Kidney (tissue), 14 donors: ENCODE measurements around the gene POLDIP3. TPM values are rescaled to one million over a fixed set of nuclear protein-coding genes. Genes with fewer than 3 reads are reported as not detected.

ENCODE experiments used
- DNase-seq, 5 donors: peaks; one replicate each; pipeline ENCODE4 v3.0.0-alpha.2; 2013 to 2020
- FAIRE-seq: peaks from 2 replicates; lab custom pipeline; 2012; peaks lifted over from hg19 to GRCh38; lab: Jason Lieb, UNC
- H3K27ac ChIP-seq, 2 donors: one replicate each; pipeline ENCODE4 v1.7.0; 2013; ENCODE audit warnings: low read depth in 2 of 2, low read length in 2 of 2, inconsistent platforms in 1 of 2
- H3K27me3 ChIP-seq: one replicate; pipeline ENCODE4 v1.7.1; 2013; ENCODE audit warnings: low read length, inconsistent platforms; ENCODE audit not compliant: control insufficient read depth, insufficient read depth
- H3K36me3 ChIP-seq, 3 donors: one replicate each; pipeline versions ENCODE4 v1.7.0 to v1.7.1; 2013; ENCODE audit warnings: low read length in 3 of 3, control low read depth in 1 of 3, inconsistent platforms in 1 of 3; ENCODE audit not compliant: insufficient read depth in 3 of 3, control insufficient read depth in 2 of 3
- H3K4me1 ChIP-seq, 3 donors: one replicate each; pipeline versions ENCODE4 v1.7.0 to v1.7.1; 2013; ENCODE audit warnings: low read length in 3 of 3, inconsistent platforms in 1 of 3, low read depth in 1 of 3; ENCODE audit not compliant: control insufficient read depth in 2 of 3, insufficient read depth in 2 of 3
- H3K4me3 ChIP-seq, 3 donors: one replicate each; pipeline versions ENCODE4 v1.7.0 to v1.8.1; 2013; ENCODE audit warnings: low read length in 3 of 3, control low read depth in 1 of 3, inconsistent platforms in 1 of 3
- H3K9ac ChIP-seq, 3 donors: one replicate each; pipeline versions ENCODE4 v1.7.0 to v1.7.1; 2013; ENCODE audit warnings: low read length in 3 of 3, control low read depth in 1 of 3, inconsistent platforms in 1 of 3
- H3K9me3 ChIP-seq, 3 donors: one replicate each; pipeline versions ENCODE4 v1.7.0 to v1.7.1; 2013; ENCODE audit warnings: low read length in 3 of 3, control low read depth in 1 of 3, inconsistent platforms in 1 of 3; ENCODE audit not compliant: control insufficient read depth in 2 of 3, insufficient read depth in 1 of 3
- intact Hi-C: fragments of 100-400 bp; cut with DNase I; formaldehyde crosslinking; loops from one replicate; pipeline ENCODE4 v1.11.1; 2022
- polyA plus RNA-seq: library from polyadenylated mRNA; stranded (reverse); fragments of 350-450 nt; fragmentation: Illumina TruSeq; extraction: RNeasy Lipid Tissue Mini Kit (QIAGEN cat#74804); gene quantifications from one replicate; pipeline ENCODE4 v1.2.3, GENCODE V29; 2014; ENCODE audit warnings: low read depth, low replicate concordance; ENCODE audit not compliant: insufficient read depth
- total RNA-seq: library from RNA; stranded (reverse); fragmentation: NEBNext Ultra II Directional; extraction: Animal tissue kit (Norgen Biotek cat#: 25700); gene quantifications from one replicate; pipeline ENCODE4 v1.2.1, GENCODE V29; 2021
- TF ChIP-seq, protein P1 (sequence below): IDR thresholded peaks from 3 replicates; pipeline ENCODE4 v1.5.1; 2012; ENCODE audit warnings: mild to moderate bottlenecking, moderate library complexity, borderline replicate concordance; ENCODE audit not compliant: insufficient read depth; ENCODE audit errors: extremely low read depth
- donor health status: control.
- donor health status: control.
- donor health status: control.
- donor health status: control.
- donor health status: control.
- donor health status: DM: yes; HTN: yes; CAD: no.
- donor health status: Normal renal cell carcinoma (clear cell type).

The POLDIP3 gene
- total and polyA plus RNA-seq, 2 donors from 2014 or later, result 44.1 to 67.9 TPM

DNA sequence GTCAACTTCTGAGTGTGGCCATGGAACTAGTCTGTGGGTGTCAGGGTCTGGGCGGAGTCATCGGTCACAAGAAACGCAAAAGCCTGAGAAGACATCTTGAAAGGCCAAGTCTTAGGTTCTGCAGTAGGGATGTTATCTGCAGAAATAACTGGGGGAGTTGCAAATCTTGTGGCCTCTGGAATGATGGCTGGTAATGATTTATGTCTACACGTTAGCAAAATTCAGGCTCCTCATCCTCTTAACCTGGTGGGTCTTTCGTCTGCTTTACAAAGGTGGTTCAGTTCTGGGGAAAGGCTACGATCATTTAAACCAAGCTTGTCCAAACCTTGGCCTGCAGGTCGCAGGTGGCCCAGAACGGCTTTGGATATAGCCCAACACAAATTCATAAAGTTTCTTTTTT lies 41.9 kb upstream of the POLDIP3 start:
- no peak overlapping the region for H3K4me3 ChIP-seq
- H3K36me3 ChIP-seq, result no peaks in the 10 kb centered on the region
- no peak overlapping the region for H3K9ac ChIP-seq
- TF ChIP-seq, protein P1, sequence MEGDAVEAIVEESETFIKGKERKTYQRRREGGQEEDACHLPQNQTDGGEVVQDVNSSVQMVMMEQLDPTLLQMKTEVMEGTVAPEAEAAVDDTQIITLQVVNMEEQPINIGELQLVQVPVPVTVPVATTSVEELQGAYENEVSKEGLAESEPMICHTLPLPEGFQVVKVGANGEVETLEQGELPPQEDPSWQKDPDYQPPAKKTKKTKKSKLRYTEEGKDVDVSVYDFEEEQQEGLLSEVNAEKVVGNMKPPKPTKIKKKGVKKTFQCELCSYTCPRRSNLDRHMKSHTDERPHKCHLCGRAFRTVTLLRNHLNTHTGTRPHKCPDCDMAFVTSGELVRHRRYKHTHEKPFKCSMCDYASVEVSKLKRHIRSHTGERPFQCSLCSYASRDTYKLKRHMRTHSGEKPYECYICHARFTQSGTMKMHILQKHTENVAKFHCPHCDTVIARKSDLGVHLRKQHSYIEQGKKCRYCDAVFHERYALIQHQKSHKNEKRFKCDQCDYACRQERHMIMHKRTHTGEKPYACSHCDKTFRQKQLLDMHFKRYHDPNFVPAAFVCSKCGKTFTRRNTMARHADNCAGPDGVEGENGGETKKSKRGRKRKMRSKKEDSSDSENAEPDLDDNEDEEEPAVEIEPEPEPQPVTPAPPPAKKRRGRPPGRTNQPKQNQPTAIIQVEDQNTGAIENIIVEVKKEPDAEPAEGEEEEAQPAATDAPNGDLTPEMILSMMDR, result no peak
- no peak overlapping the region for H3K27ac ChIP-seq
- H3K9me3 ChIP-seq, result no peaks in the 10 kb centered on the region
- no peaks in the 10 kb centered on the region for H3K27me3 ChIP-seq
- FAIRE-seq, result no peak
- H3K4me1 ChIP-seq, result no peaks in the 10 kb centered on the region
- DNase-seq, result no peak
- intact Hi-C loops, result no loop called here

DNA sequence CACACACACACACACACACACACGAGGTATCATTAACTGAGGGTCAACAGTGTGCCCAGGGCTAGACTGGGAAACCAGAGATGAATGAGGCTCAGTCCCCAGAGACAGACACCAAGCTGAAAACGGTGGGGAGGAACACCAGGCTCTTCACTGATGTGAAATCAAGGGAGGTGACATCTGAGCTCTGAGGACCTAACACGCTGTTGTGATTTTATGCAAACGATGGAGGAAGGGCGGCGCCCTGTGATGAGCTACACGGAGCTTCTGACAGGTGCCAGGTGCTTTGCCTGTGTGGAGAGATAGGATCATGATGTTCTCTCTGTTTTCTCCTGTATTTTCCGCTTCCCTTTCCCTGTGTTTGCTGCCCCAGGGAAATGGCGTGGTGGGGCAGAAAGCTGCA lies 41.0 kb upstream of the POLDIP3 start:
- H3K4me1 ChIP-seq, result no peaks in the 10 kb centered on the region
- no peak overlapping the region for H3K4me3 ChIP-seq
- intact Hi-C loops, result no loop called here
- TF ChIP-seq, protein P1, result no peak
- no peak for FAIRE-seq
- DNase-seq, result peak in 4 of 5 donors; percentile 50 to 65 (median 54)
- H3K27me3 ChIP-seq, result no peaks in the 10 kb centered on the region
- no peak overlapping the region for H3K27ac ChIP-seq
- H3K9me3 ChIP-seq, result no peaks in the 10 kb centered on the region
- H3K36me3 ChIP-seq, result no peaks in the 10 kb centered on the region
- H3K9ac ChIP-seq, result no peak overlapping the region

DNA sequence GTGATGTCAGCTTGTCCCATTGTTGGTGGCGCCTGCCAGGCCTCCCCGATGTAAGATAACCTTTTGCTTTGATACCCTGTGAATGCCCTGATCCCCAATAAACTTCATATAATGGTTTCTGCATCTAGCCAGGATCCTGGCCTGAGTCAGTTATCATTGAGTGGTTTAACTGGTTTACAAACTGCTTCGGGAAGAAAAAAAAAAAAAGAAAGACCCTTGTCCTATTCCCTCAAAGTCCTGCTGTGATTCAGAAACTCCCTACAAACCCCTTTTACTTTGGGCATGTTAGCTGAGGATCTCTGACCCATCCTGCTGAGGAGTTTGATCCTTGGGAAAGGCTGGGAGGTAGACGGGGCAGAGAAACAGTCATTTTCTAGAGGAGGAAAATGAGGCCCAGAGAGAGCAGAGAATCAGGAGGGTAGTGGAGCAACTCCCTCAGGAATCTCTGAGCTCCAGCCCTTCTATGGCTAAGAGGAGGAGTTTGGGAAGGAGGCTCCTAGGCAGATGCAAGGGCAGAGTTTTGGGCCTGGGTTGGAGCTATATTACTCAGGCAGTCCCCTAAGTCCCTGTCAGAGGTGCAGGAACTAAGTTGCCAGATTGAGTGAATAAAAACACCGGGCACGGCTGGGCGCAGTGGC lies 39.9 kb upstream of the POLDIP3 start:
- FAIRE-seq (no peak), DNase-seq (no peak)
- TF ChIP-seq, protein P1, result no peak
- no peaks in the 10 kb centered on the region for H3K27me3 ChIP-seq
- no peaks in the 10 kb centered on the region for H3K9me3 ChIP-seq
- no peak overlapping the region for H3K27ac ChIP-seq
- H3K9ac ChIP-seq, result no peak overlapping the region
- H3K36me3 ChIP-seq, result no peaks in the 10 kb centered on the region
- no peaks in the 10 kb centered on the region for H3K4me1 ChIP-seq
- no peak overlapping the region for H3K4me3 ChIP-seq
- intact Hi-C loops, result no loop called here

DNA sequence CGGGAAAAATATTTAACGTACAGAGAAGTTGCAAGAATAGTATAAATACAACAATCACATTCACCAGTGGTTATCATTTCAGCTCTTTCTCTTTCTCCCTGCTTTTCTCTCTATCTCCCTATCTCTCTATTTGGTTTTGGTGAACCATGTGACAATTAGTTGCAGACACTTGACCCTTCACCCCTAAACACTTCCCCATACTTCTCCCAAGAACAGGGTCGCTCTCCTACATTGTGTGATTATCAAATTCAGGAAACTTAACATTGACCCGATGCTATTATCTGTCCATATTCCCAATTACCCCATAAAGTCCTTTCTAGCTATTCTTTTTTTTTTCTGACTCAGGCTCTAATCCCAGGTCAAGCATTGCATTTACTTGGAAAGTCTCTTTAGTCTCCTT lies 39.3 kb upstream of the POLDIP3 start:
- intact Hi-C loops, result no loop called here
- no peak for FAIRE-seq
- H3K36me3 ChIP-seq, result no peaks in the 10 kb centered on the region
- no peaks in the 10 kb centered on the region for H3K9me3 ChIP-seq
- no peaks in the 10 kb centered on the region for H3K4me1 ChIP-seq
- H3K27me3 ChIP-seq, result no peaks in the 10 kb centered on the region
- H3K9ac ChIP-seq, result no peak overlapping the region
- H3K4me3 ChIP-seq, result no peak overlapping the region
- TF ChIP-seq, protein P1, result no peak
- no peak for DNase-seq
- no peak overlapping the region for H3K27ac ChIP-seq
